HFFc6 (cell line): Measurements from ENCODE around the gene PSEN1. TPM values are rescaled to one million over a fixed set of nuclear protein-coding genes. Genes with fewer than 3 reads are reported as not detected.
"Not testable (repeated sequence)": the region's sequence is repeated elsewhere in the genome, so short reads cannot be mapped to it uniquely, and the experiment has no call there.

Experiments used
- DNase-seq: peaks from one replicate; pipeline ENCODE4 v3.0.0-alpha.2; 2018
- H3K27ac Mint-ChIP-seq: 2 replicates; pipeline ENCODE4 v1.8.0; 2020; ENCODE audit warnings: mild to moderate bottlenecking, mixed read lengths
- H3K27me3 Mint-ChIP-seq: 2 replicates; pipeline ENCODE4 v1.8.0; 2021; ENCODE audit warnings: mild to moderate bottlenecking, moderate library complexity, mixed read lengths; ENCODE audit not compliant: insufficient read depth
- H3K36me3 Mint-ChIP-seq: 2 replicates; pipeline ENCODE4 v1.8.0; 2021; ENCODE audit warnings: low read depth, mixed read lengths
- H3K4me1 Mint-ChIP-seq: 2 replicates; pipeline ENCODE4 v1.8.0; 2020; ENCODE audit warnings: low read depth, mixed read lengths
- H3K4me3 Mint-ChIP-seq: 2 replicates; pipeline ENCODE4 v1.8.0; 2020; ENCODE audit warnings: mild to moderate bottlenecking, moderate library complexity, mixed read lengths
- H3K9me3 Mint-ChIP-seq: 2 replicates; pipeline ENCODE4 v1.8.0; 2020; ENCODE audit warnings: mild to moderate bottlenecking, mixed read lengths
- CTCF ChIP-seq: fragments of 200-600 bp; sonication (generic); IDR thresholded peaks from 2 replicates; pipeline ENCODE4 v1.5.0; 2021; ENCODE audit warnings: antibody characterized with exemption, mild to moderate bottlenecking
- total RNA-seq, 6 experiments: library from RNA; stranded (reverse); fragmentation: NEBNext Ultra II Directional; extraction: Animal tissue kit (Norgen Biotek cat#: 25700); gene quantifications; 2 replicates in 1 of 6; 3 replicates in 5 of 6; pipeline ENCODE4 v1.2.3, GENCODE V29; 2021

PSEN1 gene
- total RNA-seq, 6 experiments from 2014 or later = 34.5 to 44.6 (median 40.2) TPM

GRCh38 chr14:73189651-73190050 lies 53.3 kb downstream of the PSEN1 start:
- H3K4me1 Mint-ChIP-seq = peaks cover 26% of the 10 kb centered on the region
- H3K27ac Mint-ChIP-seq = no peak overlapping the region
- H3K9me3 Mint-ChIP-seq = no peaks in the 10 kb centered on the region
- peaks cover 10% of the 10 kb centered on the region for H3K36me3 Mint-ChIP-seq
- DNase-seq = no peak
- H3K4me3 Mint-ChIP-seq = no peak overlapping the region
- TF ChIP-seq CTCF = no peak
- no peaks in the 10 kb centered on the region for H3K27me3 Mint-ChIP-seq

GRCh38 chr14:73191441-73191840 lies 55.1 kb downstream of the PSEN1 start:
- Mint-ChIP-seq H3K4me1 (peaks cover 25% of the 10 kb centered on the region), H3K27me3 (no peaks in the 10 kb centered on the region), H3K27ac (no peak overlapping the region), H3K4me3 (no peak overlapping the region), H3K9me3 (no peaks in the 10 kb centered on the region), H3K36me3 (peaks cover 14% of the 10 kb centered on the region)
- no peak for TF ChIP-seq CTCF
- DNase-seq = no peak

GRCh38 chr14:73194306-73194705 lies 58.0 kb downstream of the PSEN1 start:
- H3K4me1 Mint-ChIP-seq, H3K9me3 Mint-ChIP-seq, H3K27me3 Mint-ChIP-seq, H3K27ac Mint-ChIP-seq, H3K4me3 Mint-ChIP-seq, DNase-seq: not testable (repeated sequence)
- H3K36me3 Mint-ChIP-seq = peaks cover 18% of the 10 kb centered on the region

GRCh38 chr14:73198253-73198652 lies 61.9 kb downstream of the PSEN1 start:
- no peak for TF ChIP-seq CTCF
- Mint-ChIP-seq H3K9me3 (no peaks in the 10 kb centered on the region), H3K27me3 (no peaks in the 10 kb centered on the region), H3K36me3 (peaks cover 19% of the 10 kb centered on the region; the same call in 1 of the 2 replicates), H3K4me3 (no peak overlapping the region), H3K27ac (no peak overlapping the region; the same call in 1 of the 2 replicates), H3K4me1 (no peaks in the 10 kb centered on the region)
- DNase-seq = no peak

- no peak overlapping the region for H3K4me3 Mint-ChIP-seq
- H3K4me1 Mint-ChIP-seq = no peaks in the 10 kb centered on the region
- H3K27ac Mint-ChIP-seq = no peak overlapping the region
- no peak for TF ChIP-seq CTCF
- no peak for DNase-seq
- H3K36me3 Mint-ChIP-seq = peaks cover 37% of the 10 kb centered on the region
- H3K9me3 Mint-ChIP-seq = 0 out of 2 replicates have a peak, but pooled peaks cover 3% of the 10 kb centered on the region
- H3K27me3 Mint-ChIP-seq = no peaks in the 10 kb centered on the region
Measured at GRCh38 chr14:73203527-73203926, 67.2 kb downstream of the PSEN1 start.

- TF ChIP-seq CTCF = no peak
- 0 out of 2 replicates have a peak, but pooled peaks cover 3% of the 10 kb centered on the region for H3K9me3 Mint-ChIP-seq
- no peaks in the 10 kb centered on the region for H3K27me3 Mint-ChIP-seq
- H3K4me3 Mint-ChIP-seq = no peak overlapping the region
- peaks cover 20% of the 10 kb centered on the region for H3K4me1 Mint-ChIP-seq
- DNase-seq = no peak
- peaks cover 48% of the 10 kb centered on the region for H3K36me3 Mint-ChIP-seq
- no peak overlapping the region for H3K27ac Mint-ChIP-seq
Measured at GRCh38 chr14:73207615-73208014, 71.3 kb downstream of the PSEN1 start.
